Gastroesophageal sphincter (tissue), 4 donors: Measurements from ENCODE around the gene SMARCC1. TPM values are rescaled to one million over a fixed set of nuclear protein-coding genes. Genes with fewer than 3 reads are reported as not detected.

Source experiments
- ATAC-seq: fragments of 150-250 bp; one replicate; pipeline ENCODE4 v1.9.1; 2016; ENCODE audit warnings: mild to moderate bottlenecking, moderate library complexity
- H3K27ac ChIP-seq, 4 donors: fragments of 200-600 bp; sonication (generic) in 3 of 4; 1 replicate in 3 of 4; 2 replicates in 1 of 4; pipeline ENCODE4 v1.5.1; 2016 to 2019
- H3K27me3 ChIP-seq: fragments of 200-600 bp; sonication (generic); one replicate; pipeline ENCODE4 v1.5.1; 2019
- H3K36me3 ChIP-seq, 2 donors: fragments of 200-600 bp; sonication (generic); one replicate each; pipeline ENCODE4 v1.5.1; 2019; ENCODE audit warnings: control low read depth in 1 of 2
- H3K4me1 ChIP-seq, 3 donors: fragments of 200-600 bp; sonication (generic); 1 replicate in 2 of 3; 2 replicates in 1 of 3; pipeline ENCODE4 v1.5.1; 2016 to 2019; ENCODE audit warnings: control low read depth in 2 of 3
- H3K4me3 ChIP-seq, 2 donors: fragments of 200-600 bp; sonication (generic); one replicate each; pipeline ENCODE4 v1.5.1; 2019; ENCODE audit warnings: mild to moderate bottlenecking in 1 of 2, moderate library complexity in 1 of 2
- H3K9me3 ChIP-seq, 3 donors: fragments of 200-600 bp; sonication (generic); one replicate each; pipeline ENCODE4 v1.5.1; 2017 to 2019; ENCODE audit warnings: control low read depth in 2 of 3
- EP300 ChIP-seq: sonication (generic); formaldehyde crosslinking; IDR thresholded peaks from one replicate; pipeline ENCODE4 v1.6.1; 2017; ENCODE audit warnings: antibody characterized with exemption, mild to moderate bottlenecking
- POLR2A ChIP-seq, 2 donors: fragments of 450-650 bp; IDR thresholded peaks; one replicate each; pipeline ENCODE4 v1.6.1; 2017; ENCODE audit warnings: antibody characterized with exemption in 2 of 2, mild to moderate bottlenecking in 2 of 2, moderate library complexity in 1 of 2
- POLR2AphosphoS5 ChIP-seq: sonication (generic); formaldehyde crosslinking; IDR thresholded peaks from one replicate; pipeline ENCODE4 v1.6.1; 2017; ENCODE audit warnings: antibody characterized with exemption
- WGBS, 2 donors: methylation state at CpG; one replicate each; pipeline ENCODE4 v1.1.5; 2018; ENCODE audit warnings: low coverage in 1 of 2; 5-methylcytosine and 5-hydroxymethylcytosine counted together
- total RNA-seq, 4 donors: library from RNA; depleted of rRNA; stranded (reverse); fragments of >200 nt; gene quantifications; one replicate each; pipeline ENCODE4 v1.1.0, GENCODE V29; 2016
- TF ChIP-seq, protein P1 (sequence below), 4 experiments: fragments of 200-600 bp in 2 of 4; fragments of 450-650 bp in 2 of 4; sonication (generic) in 1 of 4; IDR thresholded peaks; one replicate each; pipeline ENCODE4 v1.5.1; 2017 to 2019; ENCODE audit warnings: antibody characterized with exemption in 4 of 4, mild to moderate bottlenecking in 2 of 4, moderate library complexity in 2 of 4

Gene SMARCC1
- total RNA-seq, 4 donors from 2014 or later: 38.5 to 68.2 (median 49.1) TPM

DNA sequence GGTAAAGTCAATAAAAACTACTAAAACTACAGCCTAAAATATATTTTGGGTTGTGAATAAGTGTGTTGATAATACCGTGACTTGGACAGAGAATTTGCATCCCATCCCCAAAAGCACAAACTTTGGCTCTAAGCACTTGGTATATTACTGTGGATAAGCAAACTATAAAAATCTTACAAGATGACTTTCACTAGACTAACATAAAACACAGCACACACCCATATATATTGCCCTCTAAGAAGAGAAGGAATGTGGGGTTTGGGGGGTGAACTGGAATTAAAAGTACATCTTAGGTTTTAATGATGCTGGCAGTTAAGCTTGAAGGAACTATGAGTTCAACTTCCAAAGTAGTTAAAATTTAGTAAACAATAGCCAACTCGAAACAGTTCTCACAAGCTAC is 174.4 kb downstream of the SMARCC1 start:
- H3K27ac ChIP-seq: no peak overlapping the region
- WGBS, 2 donors: 81 to 94% methylated on average over 2 of the region's 2 CpGs
- no peak for ATAC-seq
- no peak for TF ChIP-seq EP300
- TF ChIP-seq, protein P1, sequence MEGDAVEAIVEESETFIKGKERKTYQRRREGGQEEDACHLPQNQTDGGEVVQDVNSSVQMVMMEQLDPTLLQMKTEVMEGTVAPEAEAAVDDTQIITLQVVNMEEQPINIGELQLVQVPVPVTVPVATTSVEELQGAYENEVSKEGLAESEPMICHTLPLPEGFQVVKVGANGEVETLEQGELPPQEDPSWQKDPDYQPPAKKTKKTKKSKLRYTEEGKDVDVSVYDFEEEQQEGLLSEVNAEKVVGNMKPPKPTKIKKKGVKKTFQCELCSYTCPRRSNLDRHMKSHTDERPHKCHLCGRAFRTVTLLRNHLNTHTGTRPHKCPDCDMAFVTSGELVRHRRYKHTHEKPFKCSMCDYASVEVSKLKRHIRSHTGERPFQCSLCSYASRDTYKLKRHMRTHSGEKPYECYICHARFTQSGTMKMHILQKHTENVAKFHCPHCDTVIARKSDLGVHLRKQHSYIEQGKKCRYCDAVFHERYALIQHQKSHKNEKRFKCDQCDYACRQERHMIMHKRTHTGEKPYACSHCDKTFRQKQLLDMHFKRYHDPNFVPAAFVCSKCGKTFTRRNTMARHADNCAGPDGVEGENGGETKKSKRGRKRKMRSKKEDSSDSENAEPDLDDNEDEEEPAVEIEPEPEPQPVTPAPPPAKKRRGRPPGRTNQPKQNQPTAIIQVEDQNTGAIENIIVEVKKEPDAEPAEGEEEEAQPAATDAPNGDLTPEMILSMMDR (IDR thresholded peaks at IDR 0.05): no peak
- TF ChIP-seq POLR2A (IDR thresholded peaks at IDR 0.05): no peak
- no peak for TF ChIP-seq POLR2AphosphoS5
- no peaks in the 10 kb centered on the region for H3K9me3 ChIP-seq
- no peak overlapping the region for H3K4me3 ChIP-seq
- H3K36me3 ChIP-seq: peaks cover 0 to 57% of the 10 kb centered on the region in 2 donors
- no peaks in the 10 kb centered on the region for H3K27me3 ChIP-seq
- peaks cover 3 to 27% (median 6%) of the 10 kb centered on the region in 3 donors for H3K4me1 ChIP-seq

DNA sequence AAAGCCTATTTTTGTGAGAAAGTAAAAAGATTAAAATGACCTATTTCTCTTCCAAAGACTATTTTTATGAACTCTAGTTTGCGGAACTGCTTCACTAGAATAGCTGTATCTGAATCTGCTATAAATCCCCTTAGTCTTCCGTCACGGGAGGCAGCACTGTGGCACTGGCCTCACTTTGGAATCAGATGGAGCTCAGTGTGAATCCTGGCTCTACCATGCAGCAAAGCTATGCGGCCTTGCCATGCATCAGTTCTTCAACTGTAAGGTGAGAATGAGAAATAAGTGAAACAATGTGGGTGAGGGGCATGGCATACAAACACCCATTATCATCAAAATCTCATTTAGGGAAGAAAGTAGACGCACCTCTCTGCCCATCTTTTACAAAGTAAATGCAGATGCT is 175.5 kb downstream of the SMARCC1 start:
- Histone ChIP-seq H3K36me3 (peaks cover 0 to 57% of the 10 kb centered on the region in 2 donors), H3K4me1 (peaks cover 0 to 15% (median 0%) of the 10 kb centered on the region in 3 donors), H3K27ac (no peak overlapping the region), H3K9me3 (no peaks in the 10 kb centered on the region), H3K4me3 (no peak overlapping the region), H3K27me3 (no peaks in the 10 kb centered on the region)
- no peak for ATAC-seq
- WGBS, 2 donors: 96 to 100% methylated on average over 2 to 3 of the region's 5 CpGs
- TF ChIP-seq POLR2AphosphoS5 (no peak), POLR2A (IDR thresholded peaks at IDR 0.05) (no peak), EP300 (no peak)
- TF ChIP-seq, protein P1 (IDR thresholded peaks at IDR 0.05): no peak

DNA sequence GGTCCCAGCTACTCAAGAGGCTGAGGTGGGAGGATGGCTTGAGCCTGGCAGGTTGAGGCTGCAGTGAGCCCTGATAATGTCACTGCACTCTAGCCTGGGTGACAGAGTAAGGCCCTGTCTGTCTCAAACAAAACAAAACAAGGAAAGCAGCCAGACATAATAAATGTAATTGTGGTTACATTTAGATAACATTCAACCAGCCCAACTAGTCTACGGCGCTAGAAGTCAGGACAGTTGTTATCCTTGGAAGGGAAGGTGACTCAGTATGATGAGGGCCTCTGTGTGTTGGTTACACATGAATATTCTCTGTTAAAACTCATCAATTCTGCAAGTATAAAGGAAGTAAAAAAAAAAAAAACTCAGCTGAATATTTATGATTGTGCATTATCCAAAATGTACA is 176.0 kb downstream of the SMARCC1 start:
- 44 to 71% methylated on average over 2 of the region's 2 CpGs for WGBS, 2 donors
- H3K36me3 ChIP-seq: peaks cover 0 to 55% of the 10 kb centered on the region in 2 donors
- TF ChIP-seq, protein P1 (IDR thresholded peaks at IDR 0.05): no peak
- TF ChIP-seq POLR2AphosphoS5 (no peak), POLR2A (IDR thresholded peaks at IDR 0.05) (no peak), EP300 (no peak)
- H3K9me3 ChIP-seq: no peaks in the 10 kb centered on the region
- peaks cover 0 to 12% (median 0%) of the 10 kb centered on the region in 3 donors for H3K4me1 ChIP-seq
- H3K27ac ChIP-seq: no peak overlapping the region
- no peak overlapping the region for H3K4me3 ChIP-seq
- H3K27me3 ChIP-seq: no peaks in the 10 kb centered on the region
- no peak for ATAC-seq

DNA sequence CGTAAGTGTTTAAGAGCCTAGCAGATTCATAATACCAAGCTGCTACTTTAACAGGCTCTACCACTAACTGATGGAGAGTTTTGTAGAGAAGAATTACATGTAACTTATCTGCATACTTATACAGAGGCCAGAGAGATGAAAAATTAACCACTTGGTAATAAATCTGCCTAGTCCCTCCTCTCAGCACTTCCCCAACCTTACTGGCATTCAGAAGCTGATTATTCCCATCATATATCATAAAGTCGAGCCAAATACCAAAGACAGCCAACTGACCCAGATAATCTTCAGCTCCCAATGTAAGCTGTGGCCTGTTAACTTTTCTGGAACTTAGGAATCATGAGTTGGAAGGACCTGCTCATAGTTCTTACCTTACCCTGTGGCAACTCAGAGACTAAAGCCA is 177.5 kb downstream of the SMARCC1 start:
- H3K36me3 ChIP-seq: peaks cover 0 to 47% of the 10 kb centered on the region in 2 donors
- no peaks in the 10 kb centered on the region for H3K9me3 ChIP-seq
- no peaks in the 10 kb centered on the region for H3K27me3 ChIP-seq
- TF ChIP-seq POLR2A (IDR thresholded peaks at IDR 0.05): no peak
- TF ChIP-seq, protein P1 (IDR thresholded peaks at IDR 0.05): no peak
- TF ChIP-seq POLR2AphosphoS5: no peak
- TF ChIP-seq EP300: no peak
- no peak overlapping the region for H3K27ac ChIP-seq
- H3K4me3 ChIP-seq: no peak overlapping the region
- H3K4me1 ChIP-seq: peaks cover 0 to 8% (median 0%) of the 10 kb centered on the region in 3 donors
- WGBS, 2 donors: 69 to 76% methylated on average over 2 of the region's 2 CpGs
- no peak for ATAC-seq

DNA sequence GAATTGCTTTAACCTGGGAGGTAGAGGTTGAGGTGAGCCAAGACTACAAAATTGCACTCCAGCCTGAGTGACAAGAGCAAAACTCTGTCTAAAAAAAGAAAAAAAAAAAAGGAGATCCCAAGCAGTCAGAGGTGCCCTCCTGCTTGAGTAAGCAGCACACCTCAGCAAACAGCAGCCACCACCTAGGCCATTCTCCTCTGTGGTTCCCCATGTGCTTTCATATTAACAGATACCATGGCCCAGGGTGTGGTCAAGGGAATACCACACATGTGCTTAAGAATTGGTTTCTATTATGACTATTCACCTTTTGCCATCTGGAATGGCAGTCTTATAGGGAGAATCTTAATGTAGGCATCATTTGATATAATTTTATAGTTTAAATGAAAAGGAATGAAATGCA is 178.4 kb downstream of the SMARCC1 start:
- peaks cover 0 to 8% (median 0%) of the 10 kb centered on the region in 3 donors for H3K4me1 ChIP-seq
- no peak for ATAC-seq
- H3K27ac ChIP-seq: no peak overlapping the region
- peaks cover 0 to 41% of the 10 kb centered on the region in 2 donors for H3K36me3 ChIP-seq
- H3K27me3 ChIP-seq: no peaks in the 10 kb centered on the region
- TF ChIP-seq POLR2A (IDR thresholded peaks at IDR 0.05) (no peak), EP300 (no peak), POLR2AphosphoS5 (no peak)
- TF ChIP-seq, protein P1 (IDR thresholded peaks at IDR 0.05): no peak
- H3K4me3 ChIP-seq: no peak overlapping the region
- no peaks in the 10 kb centered on the region for H3K9me3 ChIP-seq
